DMS79 (cell line): ENCODE results near the gene NEK4.

ENCODE experiments used
- DNase-seq: peaks from one replicate; lab custom pipeline; 2025; lab: John Stamatoyannopoulos, UW

NEK4 gene

DNA sequence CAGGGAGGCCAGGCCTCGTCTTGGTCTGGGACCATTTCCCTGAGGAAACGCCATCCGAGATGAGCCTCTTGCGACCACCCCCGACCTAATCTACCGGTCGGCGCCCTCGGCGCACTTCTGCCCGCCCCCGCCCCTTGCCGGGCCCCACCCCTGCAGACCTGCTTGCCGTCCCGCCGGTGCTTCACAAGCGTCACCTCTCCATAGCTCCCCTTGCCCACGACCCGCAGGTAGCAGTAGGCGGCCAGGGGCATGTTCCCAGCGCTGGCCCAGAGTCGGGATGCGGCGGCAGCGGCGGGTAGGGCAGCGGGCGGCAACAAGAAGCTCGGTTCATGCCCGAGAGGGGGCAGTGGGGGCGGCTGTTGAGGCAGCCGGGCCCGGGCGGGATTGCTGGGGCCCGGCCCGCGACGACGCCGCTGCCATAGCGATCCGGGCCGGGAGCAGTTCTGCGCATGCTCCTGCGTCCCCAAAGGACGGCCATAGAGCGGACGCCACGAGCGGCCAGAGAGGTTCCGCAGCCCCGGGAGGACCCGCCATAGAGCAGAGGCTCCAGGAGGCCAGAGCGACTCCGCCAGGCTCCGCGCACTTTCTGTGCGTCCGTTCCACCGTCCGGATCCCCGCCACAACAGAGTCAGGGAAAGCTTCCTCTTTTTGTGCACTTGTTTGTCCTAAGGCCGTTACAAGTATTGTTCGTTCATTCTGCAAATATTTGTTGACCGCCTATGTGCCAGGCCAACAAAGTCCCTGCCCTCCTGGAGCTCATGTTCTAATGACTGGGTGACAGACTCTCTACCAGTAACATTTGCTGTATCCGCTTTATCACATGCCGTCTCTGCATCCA is at the start of gene NEK4:
Gene NEK4, minus strand, starts transcription at position 445 of the 838 bp plus-strand sequence. Its CDS starts 194 bp downstream, at position 251.
- DNase-seq: peak; percentile 68

DNA sequence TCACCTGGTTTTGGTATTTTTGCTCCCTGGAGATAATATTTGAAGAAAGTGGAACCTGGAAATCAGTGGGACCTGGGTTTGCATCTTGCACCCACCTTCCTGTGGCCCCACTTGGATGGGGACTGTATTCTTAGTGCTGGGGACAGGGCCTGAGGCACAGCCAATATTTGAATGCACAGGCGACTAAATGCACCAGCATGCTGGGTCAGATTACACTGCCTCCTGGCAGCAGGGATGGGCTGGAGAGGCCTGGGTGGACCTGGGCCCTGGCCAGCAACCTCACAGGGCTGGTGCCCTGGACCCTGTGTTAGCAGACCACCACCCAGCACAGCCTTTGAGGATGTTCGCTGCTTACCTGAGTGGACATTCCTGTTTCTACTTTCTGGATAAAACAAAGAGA is 49.2 kb upstream of the NEK4 start:
- no peak for DNase-seq

DNA sequence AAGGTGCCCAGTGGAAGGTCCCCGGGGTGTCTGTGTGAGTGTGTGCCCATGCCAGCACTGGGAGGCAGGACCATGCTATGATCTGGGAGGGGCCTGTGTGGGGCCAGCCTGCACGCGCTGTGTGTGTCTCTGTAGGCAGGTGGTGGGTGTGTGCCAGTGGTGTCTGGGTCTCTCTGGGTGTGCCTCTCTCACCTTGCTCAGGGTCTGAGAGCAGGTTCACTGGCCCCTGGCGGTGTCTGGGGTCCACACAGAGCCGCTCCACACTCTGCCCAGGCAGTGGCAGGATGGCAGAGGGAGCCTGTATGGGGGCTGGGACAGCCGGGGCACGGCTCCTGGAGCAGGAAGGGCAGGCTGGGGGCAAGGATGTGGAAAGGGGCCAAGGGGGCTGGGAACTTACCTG is 47.1 kb upstream of the NEK4 start:
- DNase-seq: no peak

DNA sequence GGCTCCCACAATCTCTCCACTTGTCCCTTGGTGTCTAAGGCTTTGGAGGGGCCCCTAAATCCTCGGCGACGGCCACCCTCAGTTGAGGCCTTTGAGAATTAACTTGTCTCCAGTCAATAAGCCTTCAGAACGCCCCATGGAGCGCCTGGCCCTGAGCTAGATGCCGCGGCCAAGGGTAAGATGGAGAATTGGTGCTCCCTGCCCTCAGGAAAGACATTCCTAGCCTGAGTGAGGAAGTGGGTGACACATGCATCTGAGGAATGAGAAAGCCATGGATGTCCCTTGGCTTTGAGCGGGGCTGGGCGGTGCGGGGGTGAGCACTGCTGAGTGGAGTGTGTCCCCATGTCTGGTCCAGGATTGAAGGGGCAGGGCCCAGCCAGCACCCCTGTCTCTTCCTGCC is 46.5 kb upstream of the NEK4 start:
- no peak for DNase-seq

DNA sequence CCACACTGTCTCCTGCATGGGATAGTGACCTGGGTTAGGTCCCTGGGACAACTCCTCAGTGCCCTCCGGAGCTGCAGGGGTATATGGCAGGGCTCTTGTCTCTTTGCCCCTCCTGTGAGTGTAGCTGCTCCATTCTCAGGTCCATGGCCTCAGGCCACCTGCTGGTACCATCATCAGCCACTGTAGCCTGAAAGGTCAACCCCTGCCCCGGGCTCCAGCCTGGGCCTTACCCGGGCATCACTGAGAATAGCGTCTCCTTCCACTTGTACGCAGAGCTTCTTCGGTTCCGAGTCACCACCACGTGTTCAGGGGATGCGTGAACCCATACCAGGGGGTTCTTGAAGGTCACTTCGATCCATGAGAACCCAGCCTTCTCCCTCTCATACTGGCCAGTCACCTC is 45.9 kb upstream of the NEK4 start:
- DNase-seq: no peak

DNA sequence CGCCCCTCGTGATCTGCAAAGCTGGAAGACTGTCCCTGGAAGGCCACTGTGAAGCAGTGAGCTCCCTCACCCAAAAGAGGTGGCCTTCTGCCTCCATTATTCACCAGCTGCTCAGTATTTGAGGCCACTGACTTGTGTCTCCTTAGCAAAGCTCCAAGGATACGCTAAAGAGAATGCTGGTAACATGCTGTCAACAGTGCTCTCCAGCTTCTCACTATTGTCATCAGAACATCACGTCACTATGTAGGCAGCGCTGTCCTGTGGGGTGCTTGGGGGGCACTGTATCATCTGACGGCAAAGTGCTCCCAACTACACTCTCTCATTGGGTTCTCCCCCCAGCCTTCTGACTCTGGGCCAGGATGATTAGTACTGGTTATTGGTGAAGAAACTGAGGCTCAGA is 45.5 kb upstream of the NEK4 start:
- no peak for DNase-seq

DNA sequence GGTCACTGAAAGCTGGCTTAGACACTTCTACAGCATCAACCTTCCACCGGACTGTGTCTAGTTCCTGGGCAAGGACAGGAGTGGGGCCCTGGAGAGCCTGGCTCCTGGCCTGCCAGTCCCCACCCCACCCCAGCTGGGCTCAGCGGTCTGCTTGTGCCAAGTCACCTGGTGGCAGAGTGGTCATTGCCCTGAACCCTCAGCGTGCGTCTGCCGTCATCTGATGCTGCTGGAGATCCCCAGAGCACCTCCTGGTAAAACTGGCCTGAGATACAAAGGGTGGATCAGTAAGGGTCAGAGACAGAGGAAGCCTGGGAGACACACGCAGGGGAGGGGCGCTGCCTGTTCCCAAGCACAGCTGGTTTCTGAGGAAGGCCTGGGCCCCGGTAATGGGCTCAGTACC is 43.1 kb upstream of the NEK4 start:
- DNase-seq: no peak

DNA sequence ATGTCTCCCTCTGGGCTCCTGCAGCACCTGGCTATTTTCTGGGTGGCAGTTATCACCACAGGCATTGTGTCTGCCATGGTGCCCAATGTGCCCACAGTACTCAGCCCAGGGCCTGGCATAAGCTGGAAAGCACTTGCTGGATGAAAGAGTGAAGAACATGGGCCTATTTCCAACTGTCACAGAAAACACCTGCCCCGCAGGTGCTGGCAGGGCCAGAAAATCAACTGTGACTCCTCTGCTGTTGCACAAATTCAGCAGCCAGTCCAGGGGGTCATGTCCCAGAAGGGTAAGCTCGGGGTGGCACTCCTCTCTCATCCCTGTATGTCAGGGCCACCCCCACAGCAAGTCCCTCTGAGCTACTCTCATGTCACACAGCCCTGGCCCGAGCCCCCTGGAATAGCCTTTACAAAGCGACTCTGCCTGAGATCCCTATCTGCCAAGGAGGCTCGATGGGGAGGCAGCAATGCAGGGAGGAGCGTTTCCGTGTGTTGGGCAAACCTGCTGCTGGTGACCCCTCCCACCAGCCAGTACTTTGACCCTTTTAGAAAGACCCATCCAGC is 40.8 kb upstream of the NEK4 start:
- DNase-seq: no peak

DNA sequence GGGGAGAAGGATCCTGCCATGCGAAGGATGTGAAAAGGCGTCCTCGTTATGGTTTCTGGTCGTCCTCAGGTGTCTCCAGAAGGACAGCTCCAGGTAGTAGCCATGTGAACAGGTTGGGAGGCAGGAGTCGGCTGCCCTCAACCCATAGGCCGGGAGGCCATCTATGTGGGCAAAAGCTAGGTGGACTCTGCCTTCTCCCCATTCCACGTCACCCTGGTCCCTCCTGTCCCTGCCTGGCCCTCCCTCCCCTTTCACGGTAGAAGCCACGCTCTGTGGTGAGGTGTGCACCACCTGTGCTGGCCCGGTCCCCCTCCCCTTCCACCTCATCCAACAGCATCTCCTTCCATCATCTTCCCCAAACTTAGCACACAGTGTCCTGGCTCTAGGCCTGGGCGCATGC is 40.2 kb upstream of the NEK4 start:
- no peak for DNase-seq

DNA sequence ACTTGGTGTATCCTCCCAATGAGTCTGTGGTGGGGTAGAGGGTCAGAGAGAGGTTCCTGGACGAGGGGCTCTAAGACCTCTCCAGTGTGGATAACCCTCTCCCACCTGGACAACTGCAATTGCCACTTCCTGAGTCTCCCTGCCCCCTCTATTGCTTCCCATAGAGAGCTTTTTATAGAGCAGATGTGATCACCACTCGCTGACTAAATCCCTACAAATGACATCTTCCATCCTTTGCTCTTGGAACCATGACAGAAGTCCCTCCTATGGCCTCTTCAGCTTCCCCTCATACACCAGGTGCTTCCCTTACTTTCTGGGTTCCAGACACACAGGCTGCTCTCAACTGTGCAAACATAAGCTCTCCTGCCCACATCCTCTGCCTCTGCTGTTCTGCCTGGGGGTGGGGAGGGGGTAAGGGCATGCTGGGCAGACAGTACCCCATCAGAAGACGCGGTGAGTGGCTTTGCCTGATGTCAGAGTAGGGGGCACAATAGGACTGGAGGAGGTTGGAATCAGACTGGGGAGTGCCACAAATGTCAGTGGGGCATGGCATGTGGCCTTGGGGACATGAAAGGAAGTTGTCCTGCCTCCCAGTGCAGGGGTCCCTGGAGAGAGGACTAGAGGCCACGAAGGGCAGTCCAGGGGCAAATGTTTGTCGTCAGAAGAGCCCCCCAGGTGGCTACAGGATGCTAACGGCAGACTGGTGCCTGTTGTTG is 39.1 kb upstream of the NEK4 start:
- no peak for DNase-seq

DNA sequence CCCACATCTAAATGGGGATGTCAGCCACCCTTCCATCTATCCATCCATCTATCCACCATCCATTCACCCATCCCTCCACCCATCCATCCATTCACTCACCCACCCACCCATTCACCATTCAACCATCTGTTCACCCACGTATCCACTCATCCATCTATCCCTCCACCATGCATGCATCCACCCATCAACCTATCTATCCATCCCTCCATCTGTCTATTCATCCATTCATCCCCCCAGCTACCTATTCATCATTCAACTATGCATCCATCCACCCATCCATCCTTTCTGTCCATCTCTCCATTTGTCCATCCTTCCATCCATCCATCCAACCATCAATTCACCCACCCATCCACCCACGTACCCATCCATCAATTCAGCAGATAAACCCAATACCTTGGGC is 38.4 kb upstream of the NEK4 start:
- no peak for DNase-seq

DNA sequence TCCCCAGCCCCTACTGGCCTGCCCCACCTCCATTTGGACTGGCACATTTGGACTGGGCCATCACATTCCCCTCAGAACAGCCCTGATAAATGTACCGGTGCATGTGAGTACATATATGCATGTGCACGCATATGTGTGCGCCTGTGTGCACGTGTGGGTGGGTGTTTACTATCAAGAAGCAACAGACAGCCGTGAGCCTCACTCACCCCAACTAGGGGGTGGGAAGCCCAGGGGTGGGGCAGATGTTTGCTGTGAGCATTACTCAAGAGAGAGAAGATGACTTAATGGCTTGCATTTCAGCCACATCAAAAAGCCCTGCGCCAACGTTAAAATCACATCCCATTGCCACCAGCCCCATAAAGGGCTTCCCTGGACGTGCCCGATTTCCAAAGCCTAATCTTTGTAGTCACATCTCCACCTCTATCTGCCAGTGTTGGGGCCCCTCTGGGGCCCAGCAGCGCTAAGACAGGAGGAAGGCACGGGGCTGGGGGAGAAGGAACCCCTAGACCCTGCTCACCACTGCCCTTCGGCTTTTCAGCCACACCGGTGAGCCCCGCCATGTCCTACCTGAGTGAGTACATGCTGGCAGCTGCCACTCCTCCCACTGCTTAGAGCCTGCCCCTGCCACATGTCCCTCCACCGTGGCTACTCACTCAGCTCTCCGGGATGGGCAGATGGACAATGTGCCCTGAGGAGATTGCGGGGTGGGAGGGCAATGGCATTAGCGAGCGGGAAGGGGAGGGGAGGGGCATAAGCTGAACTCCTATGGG is 34.7 kb upstream of the NEK4 start:
- no peak for DNase-seq

DNA sequence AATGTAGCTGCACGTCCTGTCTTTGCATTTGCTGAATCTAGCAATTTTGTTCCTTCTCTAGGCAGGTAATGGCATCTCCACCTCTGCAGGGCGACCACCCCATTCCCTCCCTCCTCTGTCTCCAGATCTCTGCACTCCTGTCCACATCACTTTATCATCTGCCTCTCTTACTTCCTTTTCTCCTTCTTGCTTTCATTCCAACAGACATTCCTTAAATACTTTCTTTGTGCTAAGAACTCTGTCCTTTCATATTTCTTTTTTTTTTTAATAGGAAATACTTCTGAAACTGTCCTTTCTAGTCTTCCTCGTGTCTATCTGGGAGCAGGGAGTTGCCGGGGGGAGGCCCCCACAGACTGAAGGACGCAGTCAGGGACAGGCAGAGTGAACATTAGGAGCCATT is 31.1 kb upstream of the NEK4 start:
- no peak for DNase-seq

DNA sequence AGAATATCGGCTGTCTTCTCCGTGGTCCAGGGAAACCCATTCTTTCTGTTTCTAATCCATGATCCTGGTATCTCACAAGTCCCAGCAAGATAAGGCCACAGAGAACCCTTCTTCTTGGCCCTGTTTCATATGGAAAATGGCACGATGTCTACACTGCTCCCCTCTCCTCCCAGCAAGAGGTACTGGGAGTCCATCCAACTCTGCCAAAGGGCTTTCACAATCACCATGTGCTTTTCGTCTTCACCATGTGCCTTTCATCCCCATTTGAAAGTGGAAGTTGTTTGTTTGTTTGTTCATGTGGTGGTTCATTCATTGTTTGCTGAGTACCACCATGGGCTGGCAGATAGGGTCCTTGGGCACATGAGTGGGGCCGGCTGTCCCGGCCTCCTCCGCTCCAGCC is 29.3 kb upstream of the NEK4 start:
- no peak for DNase-seq

DNA sequence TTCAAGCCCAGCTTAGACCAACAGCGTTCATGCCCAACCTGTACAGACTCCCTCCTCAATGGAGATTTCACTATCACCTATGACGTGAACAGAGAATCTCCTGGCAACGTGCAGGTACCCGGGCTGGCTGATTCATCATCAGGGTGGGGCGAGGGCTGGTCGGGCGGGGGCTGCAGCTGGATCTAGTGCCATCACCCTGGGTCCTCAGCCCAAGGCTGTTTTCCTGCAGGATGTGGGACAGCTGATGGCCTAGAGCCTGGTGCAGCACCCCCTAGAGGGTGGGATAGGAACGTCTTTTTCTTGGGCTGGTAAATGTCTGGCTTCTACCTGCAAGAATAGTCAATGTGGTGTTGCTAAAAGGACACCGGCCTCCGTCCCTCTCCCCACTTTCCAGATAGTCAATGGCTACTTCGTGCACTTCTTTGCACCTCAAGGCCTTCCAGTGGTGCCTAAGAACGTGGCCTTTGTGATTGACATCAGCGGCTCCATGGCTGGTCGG is 28.3 kb upstream of the NEK4 start:
- DNase-seq: no peak

DNA sequence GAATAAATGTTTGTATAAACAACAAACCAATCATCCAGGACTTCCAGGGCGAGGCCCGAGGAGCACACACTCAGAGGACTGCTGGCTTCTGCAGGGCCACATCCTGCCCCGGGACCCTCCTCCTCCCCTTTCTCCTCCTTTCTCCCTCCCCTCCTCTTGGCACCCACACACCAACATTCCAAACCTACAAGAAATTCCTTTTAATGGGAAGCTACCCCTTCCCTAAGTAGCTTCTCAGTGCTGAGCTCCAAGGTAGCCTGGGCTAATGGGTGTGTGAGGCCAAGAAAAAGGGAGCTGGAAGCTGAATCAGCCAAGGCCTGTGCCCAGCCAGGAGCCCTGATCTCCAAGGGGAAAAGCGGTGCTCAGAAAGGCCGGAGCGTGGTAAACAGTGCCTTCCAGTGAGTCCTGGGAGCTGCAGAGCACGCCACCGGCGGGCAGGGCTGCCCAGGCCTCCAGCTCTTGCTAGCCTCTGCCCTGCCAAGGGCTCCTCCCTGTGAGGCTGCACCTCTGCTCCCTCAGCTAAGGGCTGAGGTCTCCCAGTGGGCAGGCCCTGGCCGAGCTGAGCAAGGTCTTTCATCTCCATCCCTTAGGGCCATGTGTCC is 27.7 kb upstream of the NEK4 start:
- no peak for DNase-seq

DNA sequence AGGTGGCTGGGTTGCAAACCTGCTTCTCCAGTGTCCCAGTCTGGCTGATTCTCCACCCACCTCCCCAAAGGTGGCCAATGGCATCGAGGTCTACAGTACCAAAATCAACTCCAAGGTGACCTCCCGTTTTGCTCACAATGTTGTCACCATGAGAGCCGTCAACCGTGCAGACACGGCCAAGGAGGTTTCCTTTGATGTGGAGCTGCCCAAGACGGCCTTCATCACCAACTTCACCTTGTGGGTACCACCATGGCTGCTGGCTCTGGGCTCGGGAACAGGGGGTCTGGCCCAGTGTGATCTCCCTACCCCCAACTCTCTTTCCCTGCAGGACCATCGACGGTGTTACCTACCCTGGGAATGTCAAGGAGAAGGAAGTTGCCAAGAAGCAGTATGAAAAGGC is 25.7 kb upstream of the NEK4 start:
- DNase-seq: no peak

DNA sequence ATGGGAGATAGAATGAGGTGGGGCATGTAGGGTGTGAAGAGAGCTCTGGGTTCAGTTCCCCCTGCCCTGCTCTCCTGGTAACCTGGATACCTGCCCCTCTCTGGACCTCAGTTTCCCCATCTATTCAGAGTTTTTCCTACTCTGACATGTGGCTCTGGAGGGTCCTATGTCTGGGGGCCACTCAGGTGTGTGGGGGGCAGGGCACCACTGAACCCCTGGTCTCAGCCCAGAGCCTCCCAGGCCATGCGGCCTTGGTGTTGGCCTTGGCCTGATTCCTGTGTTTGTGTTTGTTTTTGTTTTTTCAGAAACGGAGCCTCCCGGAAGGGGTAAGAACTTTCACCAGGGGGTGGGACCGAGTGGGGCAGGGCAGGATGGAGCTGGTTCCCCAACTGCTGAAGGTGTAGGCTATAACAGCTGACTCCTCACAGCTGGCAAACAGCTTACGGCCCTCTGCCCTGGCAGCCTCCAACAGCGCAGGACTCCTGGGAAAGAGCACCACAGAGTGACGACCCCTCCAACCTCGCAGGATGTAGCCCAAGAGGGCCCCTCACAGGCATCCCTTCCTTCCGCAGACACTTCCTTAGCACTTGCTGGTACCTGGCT is 24.7 kb upstream of the NEK4 start:
- DNase-seq: no peak

DNA sequence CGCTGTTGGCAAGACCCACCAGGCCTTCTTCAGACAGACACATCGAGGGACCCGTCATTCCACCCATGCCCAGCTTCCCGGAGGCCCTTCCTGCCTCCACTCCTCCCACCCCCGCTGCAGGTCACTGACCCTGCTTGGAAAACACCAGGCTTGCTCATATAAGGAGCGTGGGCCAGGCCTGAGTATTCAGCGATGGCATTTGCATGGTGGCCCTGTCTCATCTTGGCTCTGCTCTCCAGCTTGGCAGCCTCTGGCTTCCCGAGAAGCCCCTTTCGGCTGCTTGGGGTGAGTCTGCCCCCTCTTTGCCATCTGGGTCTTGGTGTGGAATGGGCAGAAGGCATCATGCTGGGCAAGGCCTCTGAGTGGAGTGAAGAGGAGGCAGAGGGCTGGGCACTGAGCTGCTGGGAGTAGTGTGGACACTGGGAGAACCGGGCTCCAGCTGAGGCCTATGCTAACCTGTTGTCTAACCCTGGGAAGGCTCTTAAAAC is 23.9 kb upstream of the NEK4 start, which contains the start of gene ITIH3:
Gene ITIH3, plus strand, starts transcription at position 185 of the 488 bp plus-strand sequence. Its CDS starts 8 bp downstream, at position 193.
- no peak for DNase-seq

DNA sequence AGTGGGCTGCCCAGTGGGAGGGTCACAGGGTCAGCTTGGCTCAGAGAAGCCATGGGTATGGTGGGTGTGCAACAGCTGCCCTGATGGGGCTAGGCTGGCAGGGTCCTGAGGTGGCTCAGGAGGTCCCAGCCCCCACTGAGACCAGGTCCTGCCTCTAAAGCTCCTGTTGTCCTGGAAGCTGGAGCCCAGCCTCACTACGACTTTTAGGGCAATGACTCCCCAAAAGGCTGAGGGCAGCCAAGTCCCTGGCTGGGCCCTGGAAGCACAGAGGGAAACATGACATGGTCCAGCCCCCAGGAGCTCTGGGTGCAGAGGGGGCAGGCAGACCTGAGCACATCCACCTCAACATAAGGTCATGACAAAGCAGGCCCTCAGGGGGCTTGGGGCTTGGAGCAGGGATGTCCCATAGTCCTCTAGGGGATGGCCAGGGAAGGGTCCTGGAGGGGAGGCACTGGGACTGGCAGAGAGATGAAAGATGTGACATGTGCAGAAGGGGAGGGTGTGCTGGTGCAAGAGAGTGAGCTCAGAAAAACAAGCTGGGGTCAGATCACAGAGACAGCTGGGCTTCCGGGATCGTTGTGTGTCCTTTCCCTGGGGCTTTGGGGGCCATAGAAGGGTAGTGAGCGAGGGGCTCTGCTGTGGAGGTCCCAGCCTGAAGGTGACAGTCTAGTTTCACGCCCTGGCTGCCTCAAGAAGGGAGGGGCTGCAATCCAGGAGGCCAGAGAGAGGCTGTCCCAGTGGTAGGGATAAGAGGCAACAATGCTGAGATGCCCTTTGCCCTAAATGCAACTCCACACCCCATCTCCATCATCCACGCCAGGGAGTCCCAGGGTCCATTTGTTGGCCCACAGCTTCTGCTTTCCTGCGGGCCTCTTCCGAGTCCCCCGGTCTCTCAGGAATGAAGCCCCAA is 23.2 kb upstream of the NEK4 start:
- DNase-seq: no peak
